Stimulated activated CD8-positive, alpha-beta memory T cell treated with anti-CD3 and anti-CD28 coated beads, Interleukin-12 subunit alpha, Interleukin-12 subunit beta, amount 100 ng/mL, for 4 hours (primary cell): ENCODE data around the gene MGMT.

Experiments used
- DNase-seq: peaks from one replicate; pipeline ENCODE4 v3.0.0-alpha.2; 2020; ENCODE audit warnings: low read depth

MGMT gene

DNA sequence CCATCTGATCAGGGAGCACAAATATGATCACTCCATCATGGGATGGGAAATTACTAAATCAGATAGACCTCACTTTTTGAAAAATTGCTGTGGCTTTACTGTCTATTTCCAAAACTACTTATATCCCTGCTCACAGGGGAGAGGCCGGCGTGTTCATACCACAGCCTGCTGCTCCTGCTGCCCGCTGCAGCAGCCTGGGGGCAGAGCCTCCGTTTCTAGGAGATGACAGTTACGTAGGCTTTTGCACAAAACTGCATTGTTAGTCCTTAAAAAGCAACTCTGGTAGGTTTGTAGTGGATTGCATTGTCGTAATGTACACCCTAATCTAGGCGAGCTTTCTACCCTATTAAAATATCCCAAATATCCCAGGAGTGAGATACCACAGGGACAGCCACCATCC lies 293.4 kb downstream of the MGMT start:
- no peak for DNase-seq

DNA sequence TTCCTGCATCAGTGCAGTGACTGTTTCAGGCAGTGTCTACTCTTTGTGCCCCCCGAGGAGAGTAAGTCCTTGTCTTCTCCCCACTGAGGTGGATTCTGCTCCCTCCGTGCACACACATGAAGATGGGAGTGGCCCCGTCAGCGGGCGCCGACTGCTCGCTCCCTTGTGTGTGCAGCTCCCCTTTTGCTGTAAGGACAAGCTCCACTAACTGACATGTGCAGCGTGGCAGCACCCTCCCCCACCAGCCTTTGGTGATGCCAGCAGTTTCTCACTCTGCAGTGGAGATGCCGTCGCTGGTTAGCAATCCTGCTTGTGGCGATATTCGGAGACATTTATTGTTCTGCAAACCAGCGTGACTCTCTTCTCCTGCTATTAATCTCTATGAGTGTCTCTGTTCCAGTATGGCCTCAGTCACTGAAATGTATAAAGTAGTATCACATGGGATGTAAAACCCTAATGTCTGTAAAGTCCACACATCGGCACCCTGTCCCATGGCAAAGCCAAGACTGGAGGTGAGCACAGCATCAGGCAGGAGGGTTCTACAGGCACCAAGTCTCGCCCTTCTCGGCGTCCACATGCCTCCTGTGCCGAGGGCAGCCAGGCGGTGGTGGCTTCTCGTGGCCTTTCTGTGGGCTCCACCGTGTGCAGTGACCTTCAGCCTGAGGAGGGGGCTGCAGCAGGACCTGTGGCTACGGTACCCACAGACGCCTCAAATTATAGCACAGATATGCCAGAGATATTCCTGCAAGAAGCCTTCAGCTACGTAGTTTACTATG lies 294.3 kb downstream of the MGMT start:
- DNase-seq, result no peak

DNA sequence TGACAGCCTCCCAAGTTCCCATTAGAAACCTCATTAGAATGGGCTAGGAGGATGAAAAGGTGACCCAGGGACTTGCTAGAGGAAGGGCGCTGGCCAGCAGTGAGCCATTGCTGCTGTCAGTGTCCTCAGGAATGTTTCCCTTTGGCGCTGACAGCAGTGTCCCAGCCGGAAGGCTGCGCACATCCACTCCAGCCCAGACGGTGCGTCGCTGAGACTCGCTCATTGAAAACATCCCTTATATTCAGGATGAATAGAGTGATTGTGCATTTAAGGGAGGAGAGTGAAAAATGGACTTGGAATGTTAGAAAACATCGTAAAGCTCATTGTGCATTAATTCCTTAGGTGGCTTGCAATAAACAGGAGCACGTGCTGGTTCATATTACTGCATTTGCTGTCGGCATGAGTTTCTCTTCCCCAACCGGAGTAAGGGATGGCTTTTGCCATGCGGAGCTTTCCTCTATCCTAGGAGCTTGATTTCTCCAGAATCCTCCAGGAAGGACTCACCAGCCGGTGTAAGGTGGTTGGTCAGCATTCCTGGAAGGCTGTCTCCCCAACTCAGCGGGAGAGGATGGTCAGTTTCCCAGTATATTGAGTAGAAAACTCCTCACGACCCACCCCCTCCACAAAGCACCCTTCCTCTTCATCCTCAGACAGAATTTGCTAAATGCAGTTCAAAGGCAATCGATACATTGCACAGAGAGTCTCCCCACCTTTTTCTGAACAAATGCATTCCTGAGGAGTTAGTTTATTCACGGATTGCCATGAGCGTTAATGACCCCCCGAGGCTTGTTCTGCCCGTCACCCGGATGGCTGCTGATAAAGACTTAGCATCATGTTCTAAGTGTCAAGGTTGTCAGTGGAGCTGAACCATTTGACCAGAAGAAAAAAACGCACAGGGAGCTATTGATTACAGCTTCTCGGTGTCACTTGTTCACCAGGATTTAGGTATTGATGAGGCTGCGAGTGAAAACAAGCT lies 295.2 kb downstream of the MGMT start:
- DNase-seq, result no peak

GRCh38 chr10:129764011-129764900 lies 297.2 kb downstream of the MGMT start:
- no peak for DNase-seq

DNA sequence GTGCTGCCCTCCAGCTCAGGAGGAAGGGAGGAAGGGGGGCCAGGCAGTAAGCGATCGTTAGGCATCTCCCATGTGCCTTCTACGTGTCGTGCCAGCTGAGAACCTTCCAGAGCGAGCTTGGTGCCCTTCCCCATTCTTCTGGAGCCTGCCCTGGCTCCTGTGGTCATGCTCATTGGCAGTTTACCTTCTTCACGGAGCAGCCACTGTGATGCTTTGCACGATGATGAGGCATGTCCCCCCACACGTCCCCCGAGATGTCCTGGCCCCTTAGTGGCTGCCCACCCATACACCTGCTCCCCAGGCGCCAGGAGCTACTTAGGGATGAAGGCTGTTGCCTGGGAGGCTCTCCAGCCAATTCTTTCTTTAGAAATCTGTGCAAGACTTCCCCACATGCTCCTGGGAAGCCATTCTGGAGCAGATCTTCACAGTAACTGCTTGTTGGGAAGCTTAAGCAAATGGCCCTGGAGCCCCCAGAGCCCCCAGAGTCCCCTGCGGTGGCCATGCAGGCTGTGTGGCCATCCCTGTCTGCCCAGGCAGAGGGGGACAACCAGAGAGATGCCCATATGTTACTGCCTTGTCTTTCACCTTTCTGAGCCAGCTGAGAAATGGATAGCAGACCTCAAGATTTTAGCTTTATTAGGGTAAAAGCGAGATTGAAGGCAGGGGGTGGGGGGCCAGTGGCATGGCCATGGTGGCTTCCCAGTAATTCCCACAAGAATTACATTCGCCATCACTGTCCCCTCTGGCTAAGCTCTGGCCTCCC lies 298.0 kb downstream of the MGMT start:
- DNase-seq, result no peak

DNA sequence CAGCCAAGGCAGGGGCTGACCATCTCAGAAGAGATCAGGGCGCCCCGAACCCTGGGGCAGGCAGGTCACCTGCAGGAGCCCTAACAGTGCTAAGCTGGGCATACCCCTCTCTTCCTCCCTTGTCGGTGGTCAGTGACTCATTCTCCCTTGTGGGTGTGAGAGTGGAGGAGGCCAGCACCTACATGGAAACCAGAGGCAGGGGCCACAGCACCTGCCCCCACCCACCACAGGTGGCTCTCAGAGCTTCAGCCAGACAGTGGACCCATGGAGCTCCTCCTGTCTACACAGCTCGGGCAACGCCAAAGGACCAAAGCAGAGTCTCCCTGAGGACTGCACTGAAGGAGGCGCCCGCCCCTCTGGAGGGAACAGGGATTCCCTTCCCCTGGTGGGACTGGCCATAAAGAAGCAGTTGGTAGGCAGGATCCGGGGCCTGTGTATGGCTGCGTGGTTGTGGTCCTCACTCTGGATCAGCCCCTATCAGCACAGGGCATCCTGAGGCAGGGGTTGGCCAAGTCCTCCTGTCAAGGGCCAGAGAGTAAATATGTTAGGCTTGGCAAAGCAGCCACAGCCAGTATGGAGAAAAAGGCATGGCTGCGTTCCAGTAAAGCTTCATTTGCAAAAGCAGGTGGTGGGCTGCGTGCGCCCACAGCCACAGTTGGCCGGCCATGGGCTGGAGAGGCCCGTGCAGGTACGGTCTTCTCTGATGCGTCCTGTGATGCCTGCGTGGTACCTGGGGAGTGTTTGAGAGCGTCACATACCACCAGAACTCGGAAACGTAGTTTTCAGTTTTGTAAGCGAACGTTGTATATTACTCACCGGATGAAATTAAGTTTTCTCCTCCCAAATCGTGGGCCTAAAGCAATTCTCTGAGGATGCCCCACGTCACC lies 298.9 kb downstream of the MGMT start:
- DNase-seq, result no peak

DNA sequence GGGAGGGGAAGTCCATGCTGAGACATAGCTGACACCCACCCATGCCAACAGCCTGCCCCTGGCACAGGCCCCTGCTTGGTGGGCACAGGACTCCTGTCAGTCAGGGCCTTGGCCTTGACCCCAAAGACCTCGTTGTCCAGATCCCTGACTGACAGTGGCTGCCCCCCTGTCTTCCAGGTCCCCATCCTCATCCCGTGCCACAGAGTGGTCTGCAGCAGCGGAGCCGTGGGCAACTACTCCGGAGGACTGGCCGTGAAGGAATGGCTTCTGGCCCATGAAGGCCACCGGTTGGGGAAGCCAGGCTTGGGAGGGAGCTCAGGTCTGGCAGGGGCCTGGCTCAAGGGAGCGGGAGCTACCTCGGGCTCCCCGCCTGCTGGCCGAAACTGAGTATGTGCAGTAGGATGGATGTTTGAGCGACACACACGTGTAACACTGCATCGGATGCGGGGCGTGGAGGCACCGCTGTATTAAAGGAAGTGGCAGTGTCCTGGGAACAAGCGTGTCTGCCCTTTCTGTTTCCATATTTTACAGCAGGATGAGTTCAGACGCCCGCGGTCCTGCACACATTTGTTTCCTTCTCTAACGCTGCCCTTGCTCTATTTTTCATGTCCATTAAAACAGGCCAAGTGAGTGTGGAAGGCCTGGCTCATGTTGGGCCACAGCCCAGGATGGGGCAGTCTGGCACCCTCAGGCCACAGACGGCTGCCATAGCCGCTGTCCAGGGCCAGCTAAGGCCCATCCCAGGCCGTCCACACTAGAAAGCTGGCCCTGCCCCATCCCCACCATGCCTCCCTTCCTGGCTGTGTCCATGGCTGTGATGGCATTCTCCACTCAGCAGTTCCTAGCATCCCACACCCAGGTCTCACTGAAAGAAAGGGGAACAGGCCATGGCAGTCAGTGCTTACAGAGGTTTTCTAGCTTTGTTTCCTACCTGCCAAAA lies 299.8 kb downstream of the MGMT start:
- no peak for DNase-seq

DNA sequence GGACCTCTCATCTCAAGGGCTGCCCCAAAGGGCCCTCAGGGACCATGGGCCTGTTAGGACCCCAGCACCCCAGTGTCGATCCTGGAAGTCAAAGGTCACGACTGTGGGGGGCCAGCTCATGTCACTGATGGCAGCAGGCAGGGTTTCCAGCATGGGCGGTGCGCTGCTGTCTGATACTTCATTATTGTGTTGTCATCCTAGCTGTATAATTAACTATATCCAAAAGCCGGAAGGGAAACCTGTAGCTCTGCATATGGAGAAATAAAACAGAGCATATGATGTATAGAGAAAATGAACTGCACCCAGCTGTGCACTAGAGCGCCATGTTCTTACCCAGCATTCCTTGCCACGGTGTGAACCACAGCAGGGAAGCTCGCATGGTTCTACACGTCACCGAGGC lies 300.7 kb downstream of the MGMT start:
- DNase-seq, result no peak

- DNase-seq, result no peak
Measured at GRCh38 chr10:129768437-129769355, 301.7 kb downstream of the MGMT start.

- no peak for DNase-seq
Measured at GRCh38 chr10:129769381-129770116, 302.5 kb downstream of the MGMT start.

DNA sequence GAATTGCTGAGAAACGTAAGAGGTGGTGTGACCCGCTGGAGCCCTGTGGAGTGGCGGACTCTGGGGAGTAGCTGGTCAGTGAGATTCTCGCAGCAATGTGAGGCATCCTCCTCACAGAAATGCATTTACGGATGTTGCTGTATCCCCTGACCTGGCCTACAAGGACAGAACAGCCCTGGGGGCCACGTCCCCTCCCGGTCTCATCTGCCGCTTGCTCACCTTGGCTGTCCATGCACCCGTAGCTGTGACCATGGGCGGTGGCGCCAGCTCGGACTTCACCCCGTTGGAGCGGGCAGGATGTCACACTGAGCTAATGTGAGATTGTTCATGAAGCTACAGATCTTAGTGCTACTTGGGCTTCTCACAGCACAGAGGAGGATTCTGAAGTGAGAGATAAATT lies 303.2 kb downstream of the MGMT start:
- no peak for DNase-seq

- no peak for DNase-seq
Measured at GRCh38 chr10:129771024-129771423, 304.0 kb downstream of the MGMT start.

DNA sequence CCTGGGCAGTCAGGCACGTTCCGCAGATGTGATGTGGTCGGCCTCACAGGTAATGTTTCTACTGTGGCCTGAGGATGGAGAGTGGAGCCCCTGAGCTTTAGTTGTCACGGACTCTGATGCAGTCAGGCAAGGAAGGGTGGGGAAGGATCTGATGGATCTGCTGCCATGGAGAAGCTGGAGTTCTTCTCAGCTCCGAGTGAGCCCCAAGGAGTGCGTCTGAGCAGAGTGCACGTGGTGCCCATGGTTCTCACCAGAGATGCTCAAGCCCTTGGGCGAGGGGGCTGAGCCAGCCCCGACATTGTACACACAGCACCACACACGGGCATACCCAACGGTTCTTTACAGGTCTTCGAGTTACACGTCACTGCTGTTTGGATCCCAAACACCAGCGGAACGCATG lies 304.5 kb downstream of the MGMT start:
- DNase-seq, result no peak

- no peak for DNase-seq
Measured at GRCh38 chr10:129771991-129772431, 305.0 kb downstream of the MGMT start.

GRCh38 chr10:129772468-129773358 lies 305.7 kb downstream of the MGMT start:
- DNase-seq, result no peak

GRCh38 chr10:129773359-129773990 lies 306.4 kb downstream of the MGMT start:
- no peak for DNase-seq
